KBM-7 (cell line): ENCODE measurements around the gene ZNF668.

Experiments
- DNase-seq: peaks from one replicate; pipeline ENCODE4 v3.0.0-alpha.2; 2015
- in situ Hi-C: fragments of 300-500 bp; cut with MboI; formaldehyde crosslinking; loops from 2 replicates; pipeline ENCODE4 v1.14.3; 2020; ENCODE audit warnings: low sequenced_read_pairs, low pct_unique_long_range_greater_than_20kb, mixed read lengths

The ZNF668 gene

GRCh38 chr16:31063843-31064611 lies 10.0 kb downstream of the ZNF668 start:
- in situ Hi-C loops: no loop called here
- DNase-seq: no peak

- in situ Hi-C loops: no loop called here
Measured at GRCh38 chr16:31063495-31063842, 10.6 kb downstream of the ZNF668 start.

GRCh38 chr16:31061813-31062440 lies 12.1 kb downstream of the ZNF668 start:
- in situ Hi-C loops: no loop called here
- no peak for DNase-seq

More at GRCh38 chr16:31063495-31063842, 10.6 kb downstream of the ZNF668 start:
- DNase-seq: no peak

- in situ Hi-C loops: no loop called here
- DNase-seq: no peak
Measured at GRCh38 chr16:31061126-31061812, 12.8 kb downstream of the ZNF668 start.

- no peak for DNase-seq
- in situ Hi-C loops: no loop called here
Measured at GRCh38 chr16:31055613-31056012, 18.4 kb downstream of the ZNF668 start.

- in situ Hi-C loops: no loop called here
- DNase-seq: no peak
Measured at GRCh38 chr16:31052114-31052513, 21.9 kb downstream of the ZNF668 start.

- in situ Hi-C loops: no loop called here
- no peak for DNase-seq
Measured at GRCh38 chr16:31050280-31051030, 23.6 kb downstream of the ZNF668 start.

- in situ Hi-C loops: no loop called here
Measured at GRCh38 chr16:31043898-31044481, 30.1 kb downstream of the ZNF668 start.

GRCh38 chr16:31043352-31043751 lies 30.7 kb downstream of the ZNF668 start:
- no peak for DNase-seq
- in situ Hi-C loops: no loop called here

More at GRCh38 chr16:31043898-31044481, 30.1 kb downstream of the ZNF668 start:
- DNase-seq: no peak

GRCh38 chr16:31042866-31043265 lies 31.2 kb downstream of the ZNF668 start:
- in situ Hi-C loops: no loop called here
- DNase-seq: no peak

GRCh38 chr16:31038993-31039392 lies 35.0 kb downstream of the ZNF668 start:
- in situ Hi-C loops: no loop called here

GRCh38 chr16:31036691-31037090 lies 37.3 kb downstream of the ZNF668 start:
- peak; percentile 24 for DNase-seq
- in situ Hi-C loops: no loop called here

More at GRCh38 chr16:31038993-31039392, 35.0 kb downstream of the ZNF668 start:
- DNase-seq: no peak

- peak; percentile 76 for DNase-seq
- in situ Hi-C loops: no loop called here
Measured at GRCh38 chr16:31033709-31034492, 40.1 kb downstream of the ZNF668 start.

- peak; percentile 97 for DNase-seq
- in situ Hi-C loops: no loop called here
Measured at GRCh38 chr16:31032736-31033708, 41.0 kb downstream of the ZNF668 start, which contains the start of gene STX4. TSS of gene STX4 (plus strand) at chr16:31033558. CDS start at chr16:31033806, 248 bp downstream.

- in situ Hi-C loops: no loop called here
- DNase-seq: no peak
Measured at GRCh38 chr16:31031276-31031675, 42.8 kb downstream of the ZNF668 start.

- no peak for DNase-seq
- in situ Hi-C loops: no loop called here
Measured at GRCh38 chr16:31029272-31029671, 44.8 kb downstream of the ZNF668 start.

- DNase-seq: no peak
- in situ Hi-C loops: no loop called here
Measured at GRCh38 chr16:31025339-31025738, 48.7 kb downstream of the ZNF668 start.
